HCT116 (cell line): Measurements from ENCODE around the gene COX18. TPM values are rescaled to one million over a fixed set of nuclear protein-coding genes. Genes with fewer than 3 reads are reported as not detected.

Experiments
- ATAC-seq: fragments of 200-7000 bp; cut with Tn5 transposase; 2 replicates; pipeline ENCODE4 v1.9.1; 2020; ENCODE audit warnings: mild to moderate bottlenecking, moderate library complexity
- BruUV-seq: library from RNA; stranded (reverse); fragments of 400-500 nt; replicated peaks from 2 replicates; lab custom pipeline; 2021; lab: Mats Ljungman, UMichigan
- CTCF ChIA-PET: fragments of 300-600 bp; sonication (Branson Sonifier 250); formaldehyde crosslinking; loops from one replicate; lab custom pipeline; 2021; ENCODE audit warnings: antibody characterized with exemption; lab: Charles Lee
- POLR2A ChIA-PET: fragments of 300-600, 350-600 bp; sonication (Branson Sonifier 250); formaldehyde crosslinking; loops from one replicate; lab custom pipeline; 2021; ENCODE audit warnings: antibody characterized with exemption; lab: Charles Lee
- RAD21 ChIA-PET, 2 experiments: fragments of 300-600 bp; sonication (Branson Sonifier 250); formaldehyde crosslinking; loops; one replicate each; lab custom pipeline; 2023; ENCODE audit warnings: low total read pairs in 2 of 2; ENCODE audit not compliant: uncharacterized antibody in 2 of 2, unreplicated experiment in 2 of 2, low non-redundant PET in 1 of 2; lab: Charles Lee
- DNase-seq: peaks from one replicate; pipeline ENCODE4 v3.0.0-alpha.2; 2010; ENCODE audit warnings: low read depth, low spot score
- H2AFZ ChIP-seq: fragments of 200-600 bp; shearing (Covaris generic), sonication (generic); 2 replicates; pipeline ENCODE4 v1.6.1; 2017; ENCODE audit warnings: low read depth, mixed run types, mixed read lengths, antibody characterized with exemption, low read length; ENCODE audit not compliant: poor library complexity, severe bottlenecking
- H3K27ac ChIP-seq: 2 replicates; pipeline ENCODE4 v1.5.1; 2012; ENCODE audit warnings: low read depth, low read length
- H3K27me3 ChIP-seq: fragments of 200-600 bp; sonication (generic); 2 replicates; pipeline ENCODE4 v1.6.1; 2016; ENCODE audit warnings: mixed run types, low read length, mixed read lengths; ENCODE audit not compliant: insufficient read depth
- H3K36me3 ChIP-seq, 2 experiments: fragments of 200-500 bp in 1 of 2; fragments of 200-600 bp in 1 of 2; sonication (Bioruptor generic) in 1 of 2; sonication (generic) in 1 of 2; 2 replicates each; pipeline versions ENCODE4 v1.5.1 to v1.6.1; 2014 to 2016; ENCODE audit warnings: low read length in 2 of 2, inconsistent platforms in 1 of 2, mixed read lengths in 1 of 2, mixed run types in 1 of 2; ENCODE audit not compliant: insufficient read depth in 2 of 2, control insufficient read depth in 1 of 2
- H3K4me1 ChIP-seq, 2 experiments: fragments of 200-600 bp in 1 of 2; sonication (generic) in 1 of 2; 2 replicates each; pipeline versions ENCODE4 v1.5.1 to v1.6.1; 2012 to 2017; ENCODE audit warnings: low read length in 2 of 2, inconsistent platforms in 1 of 2, mild to moderate bottlenecking in 1 of 2, mixed read lengths in 1 of 2, mixed run types in 1 of 2, moderate library complexity in 1 of 2; ENCODE audit not compliant: insufficient read depth in 2 of 2, control insufficient read depth in 1 of 2
- H3K4me2 ChIP-seq: fragments of 200-600 bp; sonication (generic); 2 replicates; pipeline ENCODE4 v1.6.1; 2017; ENCODE audit warnings: mixed run types, low read length, mixed read lengths
- H3K4me3 ChIP-seq, 2 experiments: fragments of 200-600 bp in 1 of 2; sonication (generic) in 1 of 2; replicated peaks in 1 of 2; 2 replicates each; pipeline ENCODE4 v1.5.1; 2011 to 2016; ENCODE audit warnings: low read length in 2 of 2, control low read depth in 1 of 2, low read depth in 1 of 2, mild to moderate bottlenecking in 1 of 2, mixed read lengths in 1 of 2, mixed run types in 1 of 2
- H3K79me2 ChIP-seq: fragments of 200-600 bp; sonication (generic); 2 replicates; pipeline ENCODE4 v1.6.1; 2017; ENCODE audit warnings: mild to moderate bottlenecking, mixed run types, low read length, moderate library complexity, mixed read lengths; ENCODE audit not compliant: insufficient read depth
- H3K9ac ChIP-seq: fragments of 200-600 bp; sonication (generic); 2 replicates; pipeline ENCODE4 v1.6.1; 2016; ENCODE audit warnings: low read length, mixed read lengths
- H3K9me2 ChIP-seq: fragments of 200-600 bp; sonication (generic), shearing (Covaris generic); 2 replicates; pipeline ENCODE4 v1.6.1; 2017; ENCODE audit warnings: mixed run types, mild to moderate bottlenecking, moderate library complexity; ENCODE audit not compliant: insufficient read depth
- H3K9me3 ChIP-seq, 2 experiments: fragments of 200-500 bp in 1 of 2; fragments of 200-600 bp in 1 of 2; sonication (Bioruptor generic) in 1 of 2; sonication (generic) in 1 of 2; 2 replicates each; pipeline ENCODE4 v1.6.1; 2014 to 2017; ENCODE audit warnings: low read length in 2 of 2, mixed read lengths in 2 of 2, inconsistent platforms in 1 of 2, low read depth in 1 of 2, mild to moderate bottlenecking in 1 of 2, mixed run types in 1 of 2, moderate library complexity in 1 of 2; ENCODE audit not compliant: control insufficient read depth in 1 of 2, insufficient read depth in 1 of 2
- H4K20me1 ChIP-seq: fragments of 200-600 bp; sonication (generic), shearing (Covaris generic); 2 replicates; pipeline ENCODE4 v1.6.1; 2017; ENCODE audit warnings: mixed run types, mild to moderate bottlenecking, moderate library complexity; ENCODE audit not compliant: insufficient read depth
- ELF1 ChIP-seq: IDR thresholded peaks from 2 replicates; pipeline ENCODE4 v1.6.1; 2012; ENCODE audit warnings: low read depth, borderline replicate concordance
- FOSL1 ChIP-seq: IDR thresholded peaks from 2 replicates; pipeline ENCODE4 v1.6.1; 2012; ENCODE audit warnings: low read depth
- JUND ChIP-seq: IDR thresholded peaks from 2 replicates; pipeline ENCODE4 v1.6.1; 2012
- SIN3A ChIP-seq: IDR thresholded peaks from 2 replicates; pipeline ENCODE4 v1.6.1; 2012; ENCODE audit warnings: low read depth
- ZFX ChIP-seq: fragments of 450-650 bp; IDR thresholded peaks from 2 replicates; pipeline ENCODE4 v1.6.1; 2017
- intact Hi-C: fragments of 100-400 bp; cut with micrococcal nuclease; formaldehyde crosslinking; loops from 2 replicates; pipeline ENCODE4 v1.10.0; 2022
- total RNA-seq: library from RNA; stranded (reverse); gene quantifications from one replicate; pipeline ENCODE4 v1.2.1, GENCODE V29; 2021; ENCODE audit not compliant: unreplicated experiment
- TF ChIP-seq, protein P1 (sequence below): IDR thresholded peaks from 2 replicates; pipeline ENCODE4 v1.6.1; 2011; ENCODE audit warnings: mild to moderate bottlenecking, low read length, moderate library complexity; ENCODE audit not compliant: insufficient replicate concordance; ENCODE audit errors: extremely low read depth
- TF ChIP-seq, protein P2 (sequence below): IDR thresholded peaks from 2 replicates; pipeline ENCODE4 v1.6.1; 2012

The COX18 gene
- total RNA-seq, 1 experiment from 2014 or later = 12.5 TPM

DNA sequence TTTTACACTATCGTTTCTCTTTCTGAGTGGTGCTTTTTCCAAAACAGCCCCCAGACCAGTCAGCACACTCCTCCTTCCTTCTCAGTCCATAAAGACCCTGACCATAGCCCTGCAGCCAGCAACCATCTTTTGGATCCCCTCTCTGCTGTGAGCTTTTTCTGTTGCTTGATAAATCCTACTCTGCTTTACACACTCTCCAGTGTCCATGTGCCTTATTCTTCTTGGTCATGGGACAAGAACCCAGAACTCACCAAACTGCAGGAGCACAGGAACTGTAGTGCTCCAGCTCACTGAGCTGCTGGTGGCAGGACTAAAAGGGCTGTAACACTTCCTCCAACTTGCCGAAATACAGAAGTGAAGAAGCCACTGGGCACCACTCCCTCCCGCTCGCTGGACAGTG is 32.5 kb downstream of the COX18 start (continued):
- TF ChIP-seq, protein P1, sequence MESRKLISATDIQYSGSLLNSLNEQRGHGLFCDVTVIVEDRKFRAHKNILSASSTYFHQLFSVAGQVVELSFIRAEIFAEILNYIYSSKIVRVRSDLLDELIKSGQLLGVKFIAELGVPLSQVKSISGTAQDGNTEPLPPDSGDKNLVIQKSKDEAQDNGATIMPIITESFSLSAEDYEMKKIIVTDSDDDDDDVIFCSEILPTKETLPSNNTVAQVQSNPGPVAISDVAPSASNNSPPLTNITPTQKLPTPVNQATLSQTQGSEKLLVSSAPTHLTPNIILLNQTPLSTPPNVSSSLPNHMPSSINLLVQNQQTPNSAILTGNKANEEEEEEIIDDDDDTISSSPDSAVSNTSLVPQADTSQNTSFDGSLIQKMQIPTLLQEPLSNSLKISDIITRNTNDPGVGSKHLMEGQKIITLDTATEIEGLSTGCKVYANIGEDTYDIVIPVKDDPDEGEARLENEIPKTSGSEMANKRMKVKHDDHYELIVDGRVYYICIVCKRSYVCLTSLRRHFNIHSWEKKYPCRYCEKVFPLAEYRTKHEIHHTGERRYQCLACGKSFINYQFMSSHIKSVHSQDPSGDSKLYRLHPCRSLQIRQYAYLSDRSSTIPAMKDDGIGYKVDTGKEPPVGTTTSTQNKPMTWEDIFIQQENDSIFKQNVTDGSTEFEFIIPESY = no peak
- TF ChIP-seq, protein P2, sequence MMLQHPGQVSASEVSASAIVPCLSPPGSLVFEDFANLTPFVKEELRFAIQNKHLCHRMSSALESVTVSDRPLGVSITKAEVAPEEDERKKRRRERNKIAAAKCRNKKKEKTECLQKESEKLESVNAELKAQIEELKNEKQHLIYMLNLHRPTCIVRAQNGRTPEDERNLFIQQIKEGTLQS = no peak
- no peak for TF ChIP-seq SIN3A

DNA sequence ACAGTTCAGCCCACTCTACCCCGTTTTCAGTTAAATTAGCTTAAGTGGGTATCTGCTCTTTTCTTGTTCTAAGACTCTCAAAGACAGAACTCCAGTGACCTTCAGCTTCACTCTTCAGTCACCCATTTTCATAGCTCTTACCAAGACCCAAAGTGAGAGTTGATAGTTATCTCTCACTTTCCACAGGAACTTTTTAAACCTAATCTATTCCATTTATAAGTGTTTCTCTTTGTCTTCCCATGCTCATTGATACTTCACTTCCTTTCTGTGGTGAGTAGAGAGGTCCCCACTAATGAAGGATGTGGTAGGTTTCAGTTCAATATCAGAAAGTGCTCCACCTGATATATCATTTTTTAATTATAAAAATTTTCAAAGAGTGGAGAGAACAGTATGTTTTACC is 33.4 kb downstream of the COX18 start:
- ATAC-seq (no peak), DNase-seq (no peak)
- Histone ChIP-seq H3K4me3 (no peak overlapping the region), H3K79me2 (no peaks in the 10 kb centered on the region), H4K20me1 (no peaks in the 10 kb centered on the region), H3K4me1 (peaks cover 0 to 3% of the 10 kb centered on the region in 2 experiments; a peak in 1 of 4 replicates), H3K27me3 (no peaks in the 10 kb centered on the region), H3K9me2 (no peaks in the 10 kb centered on the region), H3K27ac (no peak overlapping the region), H3K4me2 (no peak overlapping the region), H3K9ac (no peak overlapping the region), H3K9me3 (peaks cover 9 to 12% of the 10 kb centered on the region in 2 experiments; a peak in 3 of 4 replicates), H2AFZ (no peak overlapping the region), H3K36me3 (no peaks in the 10 kb centered on the region)
- ChIA-PET CTCF (no interaction called here), RAD21 (no interaction called here), POLR2A (no interaction called here)
- BruUV-seq = no TSS peak
- intact Hi-C loops = loop anchor here (5.0 kb wide), 1 partner anchor 221 kb away; the partner anchor contains the start of gene ANKRD17
- no peak for TF ChIP-seq ZFX
- no peak for TF ChIP-seq SIN3A

DNA sequence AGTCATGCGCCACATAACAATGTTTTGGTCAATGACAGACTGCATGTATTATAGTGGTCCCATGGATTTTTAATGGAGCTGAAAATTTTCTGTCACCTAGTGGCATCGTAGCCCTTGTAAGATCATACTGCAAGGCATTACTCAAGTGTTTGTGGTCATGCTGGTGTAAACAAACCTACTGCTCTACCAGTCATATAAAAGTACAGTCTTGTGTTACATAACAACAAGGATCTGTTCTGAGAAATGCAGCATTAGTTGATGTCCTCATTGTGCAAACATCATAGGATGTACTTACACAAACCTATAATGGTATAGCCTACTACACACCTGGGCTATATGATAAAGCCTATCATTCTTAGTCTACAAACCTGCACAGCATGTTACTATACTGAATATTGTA is 34.6 kb downstream of the COX18 start:
- ATAC-seq = no peak
- no peak overlapping the region for H3K9ac ChIP-seq
- no TSS peak for BruUV-seq
- H3K9me2 ChIP-seq = no peaks in the 10 kb centered on the region
- H3K27me3 ChIP-seq = no peaks in the 10 kb centered on the region
- DNase-seq = no peak
- no peaks in the 10 kb centered on the region for H3K36me3 ChIP-seq
- ChIA-PET RAD21 (no interaction called here), POLR2A (no interaction called here), CTCF (no interaction called here)
- H4K20me1 ChIP-seq = no peaks in the 10 kb centered on the region
- peaks cover 9 to 12% of the 10 kb centered on the region in 2 experiments; a peak in 3 of 4 replicates for H3K9me3 ChIP-seq
- H3K4me3 ChIP-seq = no peak overlapping the region
- intact Hi-C loops = loop anchor here (5.0 kb wide), 1 partner anchor 222 kb away; the partner anchor contains the start of gene ANKRD17
- H3K4me1 ChIP-seq = peaks cover 0 to 3% of the 10 kb centered on the region in 2 experiments; a peak in 1 of 4 replicates
- H3K27ac ChIP-seq = no peak overlapping the region
- H3K4me2 ChIP-seq = no peak overlapping the region
- H3K79me2 ChIP-seq = no peaks in the 10 kb centered on the region
- TF ChIP-seq SIN3A (no peak), JUND (no peak), FOSL1 (no peak), ZFX (no peak), ELF1 (no peak)
- TF ChIP-seq, protein P2 = no peak
- H2AFZ ChIP-seq = no peak overlapping the region
